HG03135 (cell line): ENCODE data around the gene DTYMK.

Source experiments
- ATAC-seq: cut with Tn5 transposase; IDR thresholded peaks from one replicate; pipeline ENCODE4 v1.9.1; 2021; ENCODE audit warnings: mild to moderate bottlenecking, moderate library complexity; ENCODE audit not compliant: unreplicated experiment

Gene DTYMK

GRCh38 chr2:241652142-241652541 is 34.5 kb downstream of the DTYMK start:
- no peak for ATAC-seq

GRCh38 chr2:241649927-241650326 is 36.7 kb downstream of the DTYMK start:
- no peak for ATAC-seq

GRCh38 chr2:241649404-241649803 is 37.2 kb downstream of the DTYMK start:
- ATAC-seq = no peak

- ATAC-seq = no peak
Measured at GRCh38 chr2:241648453-241648852, 38.2 kb downstream of the DTYMK start.

- no peak for ATAC-seq
Measured at GRCh38 chr2:241645915-241646645, 40.5 kb downstream of the DTYMK start.

- no peak for ATAC-seq
Measured at GRCh38 chr2:241645056-241645914, 41.3 kb downstream of the DTYMK start.

- ATAC-seq = no peak
Measured at GRCh38 chr2:241641631-241642030, 45.0 kb downstream of the DTYMK start.

GRCh38 chr2:241640165-241640795 is 46.3 kb downstream of the DTYMK start:
- no peak for ATAC-seq

- no peak for ATAC-seq
Measured at GRCh38 chr2:241639385-241639784, 47.2 kb downstream of the DTYMK start.

GRCh38 chr2:241638940-241639339 is 47.7 kb downstream of the DTYMK start:
- no peak for ATAC-seq

GRCh38 chr2:241637795-241638660 is 48.6 kb downstream of the DTYMK start:
- peak; percentile 23 for ATAC-seq

GRCh38 chr2:241637018-241637794 is 49.4 kb downstream of the DTYMK start, which contains the start of the genes ATG4B and THAP4:
Gene ATG4B, plus strand, starts transcription at chr2:241637693. Its CDS starts 22 bp downstream, at chr2:241637715.
Gene THAP4, minus strand, starts transcription at chr2:241637158. Its CDS starts 141 bp downstream, at chr2:241637017.
- ATAC-seq = peak; percentile 62

- peak; percentile 23 for ATAC-seq
Measured at GRCh38 chr2:241636182-241637017, 50.2 kb downstream of the DTYMK start.

- no peak for ATAC-seq
Measured at GRCh38 chr2:241635756-241636155, 50.9 kb downstream of the DTYMK start.

- no peak for ATAC-seq
Measured at GRCh38 chr2:241633561-241633960, 53.1 kb downstream of the DTYMK start.

GRCh38 chr2:241632478-241633325 is 53.9 kb downstream of the DTYMK start:
- ATAC-seq = no peak

GRCh38 chr2:241629762-241630435 is 56.7 kb downstream of the DTYMK start:
- ATAC-seq = no peak
